Suprapubic skin (tissue), 4 donors: ENCODE data around the gene MVB12A. TPM values are rescaled to one million over a fixed set of nuclear protein-coding genes. Genes with fewer than 3 reads are reported as not detected.

Experiments used
- DNase-seq, 2 donors: peaks; one replicate each; pipeline ENCODE4 v3.0.0-alpha.2; 2019; ENCODE audit warnings: low spot score in 2 of 2
- H3K27ac ChIP-seq: fragments of 200-600 bp; sonication (generic); one replicate; pipeline ENCODE4 v1.5.1; 2019
- H3K27me3 ChIP-seq: fragments of 200-600 bp; sonication (generic); one replicate; pipeline ENCODE4 v1.5.1; 2019
- H3K36me3 ChIP-seq: fragments of 200-600 bp; sonication (generic); one replicate; pipeline ENCODE4 v1.5.1; 2019
- H3K4me1 ChIP-seq: fragments of 200-600 bp; sonication (generic); one replicate; pipeline ENCODE4 v1.5.1; 2019
- H3K4me3 ChIP-seq: fragments of 200-600 bp; sonication (generic); one replicate; pipeline ENCODE4 v1.5.1; 2019; ENCODE audit warnings: mild to moderate bottlenecking
- H3K9me3 ChIP-seq: fragments of 200-600 bp; sonication (generic); one replicate; pipeline ENCODE4 v1.5.1; 2019
- EP300 ChIP-seq: sonication (generic); formaldehyde crosslinking; IDR thresholded peaks from one replicate; pipeline ENCODE4 v1.6.1; 2017; ENCODE audit warnings: antibody characterized with exemption
- POLR2A ChIP-seq, 2 donors: fragments of 450-650 bp; IDR thresholded peaks; one replicate each; pipeline ENCODE4 v1.6.1; 2017; ENCODE audit warnings: antibody characterized with exemption in 2 of 2, mild to moderate bottlenecking in 2 of 2, moderate library complexity in 2 of 2
- POLR2AphosphoS5 ChIP-seq, 3 donors: sonication (generic); formaldehyde crosslinking; IDR thresholded peaks; one replicate each; pipeline ENCODE4 v1.6.1; 2017; ENCODE audit warnings: antibody characterized with exemption in 3 of 3
- WGBS: methylation state at CpG from one replicate; pipeline ENCODE4 v1.1.5; 2018; 5-methylcytosine and 5-hydroxymethylcytosine counted together
- total RNA-seq, 4 donors: library from RNA; depleted of rRNA; stranded (reverse); fragments of >200 nt; gene quantifications; one replicate each; pipeline ENCODE4 v1.1.0, GENCODE V29; 2016
- TF ChIP-seq, protein P1 (sequence below), 2 donors: fragments of 200-600 bp in 1 of 2; fragments of 450-650 bp in 1 of 2; sonication (generic) in 1 of 2; IDR thresholded peaks; one replicate each; pipeline ENCODE4 v1.5.1; 2016 to 2019; ENCODE audit warnings: antibody characterized with exemption in 2 of 2, mild to moderate bottlenecking in 1 of 2, moderate library complexity in 1 of 2

MVB12A gene
- total RNA-seq, 4 donors from 2014 or later, result 44.2 to 71.3 (median 60.5) TPM

DNA sequence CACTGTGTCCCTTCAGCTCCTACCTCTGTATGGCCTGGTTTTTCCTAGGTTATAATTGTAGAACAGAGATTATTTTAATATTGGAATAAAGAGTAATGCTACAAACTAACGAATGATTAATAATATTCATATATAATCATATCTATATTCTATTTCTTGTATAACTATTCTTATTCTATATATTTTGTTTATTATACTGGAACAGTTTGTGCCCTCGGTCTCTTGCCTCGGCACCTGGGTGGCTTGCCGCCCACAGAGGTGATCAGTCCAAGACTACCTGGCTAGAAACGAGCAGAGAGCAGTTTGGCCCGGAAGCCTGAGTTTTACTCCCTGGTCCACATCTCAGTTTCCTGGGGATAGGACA lies 46.6 kb downstream of the MVB12A start:
- no peak for DNase-seq
- 35% methylated on average over 6 of the region's 6 CpGs for WGBS
- Histone ChIP-seq H3K27me3 (no peaks in the 10 kb centered on the region), H3K4me3 (no peak overlapping the region), H3K9me3 (no peaks in the 10 kb centered on the region), H3K36me3 (no peaks in the 10 kb centered on the region), H3K27ac (no peak overlapping the region), H3K4me1 (peaks cover 38% of the 10 kb centered on the region)
- TF ChIP-seq, protein P1, sequence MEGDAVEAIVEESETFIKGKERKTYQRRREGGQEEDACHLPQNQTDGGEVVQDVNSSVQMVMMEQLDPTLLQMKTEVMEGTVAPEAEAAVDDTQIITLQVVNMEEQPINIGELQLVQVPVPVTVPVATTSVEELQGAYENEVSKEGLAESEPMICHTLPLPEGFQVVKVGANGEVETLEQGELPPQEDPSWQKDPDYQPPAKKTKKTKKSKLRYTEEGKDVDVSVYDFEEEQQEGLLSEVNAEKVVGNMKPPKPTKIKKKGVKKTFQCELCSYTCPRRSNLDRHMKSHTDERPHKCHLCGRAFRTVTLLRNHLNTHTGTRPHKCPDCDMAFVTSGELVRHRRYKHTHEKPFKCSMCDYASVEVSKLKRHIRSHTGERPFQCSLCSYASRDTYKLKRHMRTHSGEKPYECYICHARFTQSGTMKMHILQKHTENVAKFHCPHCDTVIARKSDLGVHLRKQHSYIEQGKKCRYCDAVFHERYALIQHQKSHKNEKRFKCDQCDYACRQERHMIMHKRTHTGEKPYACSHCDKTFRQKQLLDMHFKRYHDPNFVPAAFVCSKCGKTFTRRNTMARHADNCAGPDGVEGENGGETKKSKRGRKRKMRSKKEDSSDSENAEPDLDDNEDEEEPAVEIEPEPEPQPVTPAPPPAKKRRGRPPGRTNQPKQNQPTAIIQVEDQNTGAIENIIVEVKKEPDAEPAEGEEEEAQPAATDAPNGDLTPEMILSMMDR (IDR thresholded peaks at IDR 0.05), result no peak
- no peak for TF ChIP-seq POLR2A (IDR thresholded peaks at IDR 0.05)
- TF ChIP-seq POLR2AphosphoS5 (IDR thresholded peaks at IDR 0.05), result no peak
- no peak for TF ChIP-seq EP300

DNA sequence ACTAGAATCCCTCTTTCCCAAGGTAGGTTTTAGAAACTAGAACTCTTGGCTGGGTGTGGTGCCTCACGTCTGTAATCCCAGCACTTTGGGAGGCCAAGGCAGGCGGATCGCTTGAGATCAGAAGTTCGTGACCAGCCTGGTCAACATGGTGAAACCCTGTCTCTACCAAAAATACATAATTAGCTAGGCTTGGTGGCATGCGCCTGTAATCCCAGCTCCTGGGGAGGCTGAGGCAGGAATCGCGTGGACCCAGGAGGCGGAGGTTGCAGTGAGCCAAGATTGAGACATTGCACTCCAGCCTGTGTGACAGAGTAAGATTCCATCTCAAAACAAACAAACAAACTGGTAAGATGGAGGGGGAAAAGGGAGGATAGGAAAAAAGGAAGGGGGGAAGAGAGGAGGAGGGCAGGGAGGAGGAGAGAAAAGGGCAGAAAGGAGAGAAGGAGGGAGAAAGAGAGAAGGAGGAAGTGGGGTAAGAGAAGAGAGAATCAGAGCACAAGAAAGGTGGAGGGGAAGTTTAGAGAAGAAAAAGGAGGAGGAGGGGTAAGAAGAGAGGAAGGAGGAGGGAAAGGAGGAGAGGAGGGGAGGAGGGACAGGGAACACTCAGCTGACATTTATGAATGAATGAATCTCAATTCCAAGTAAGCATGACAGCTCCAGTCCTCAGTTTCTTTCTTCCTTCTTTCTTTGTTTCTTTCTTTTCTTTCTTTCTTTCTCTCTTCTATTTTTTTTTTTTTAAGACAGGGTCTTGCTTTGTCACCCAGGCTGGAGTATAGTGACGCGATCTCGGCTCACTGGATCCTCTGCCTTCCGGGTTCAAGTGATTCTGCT lies 47.8 kb downstream of the MVB12A start:
- Histone ChIP-seq H3K36me3 (no peaks in the 10 kb centered on the region), H3K4me1 (peaks cover 43% of the 10 kb centered on the region), H3K4me3 (no peak overlapping the region), H3K9me3 (no peaks in the 10 kb centered on the region), H3K27me3 (no peaks in the 10 kb centered on the region), H3K27ac (peak overlapping the region; percentile 83)
- DNase-seq, result no peak
- WGBS, result 52% methylated on average over 12 of the region's 12 CpGs
- no peak for TF ChIP-seq POLR2A (IDR thresholded peaks at IDR 0.05)
- TF ChIP-seq EP300, result no peak
- TF ChIP-seq, protein P1 (IDR thresholded peaks at IDR 0.05), result no peak
- TF ChIP-seq POLR2AphosphoS5 (IDR thresholded peaks at IDR 0.05), result no peak

DNA sequence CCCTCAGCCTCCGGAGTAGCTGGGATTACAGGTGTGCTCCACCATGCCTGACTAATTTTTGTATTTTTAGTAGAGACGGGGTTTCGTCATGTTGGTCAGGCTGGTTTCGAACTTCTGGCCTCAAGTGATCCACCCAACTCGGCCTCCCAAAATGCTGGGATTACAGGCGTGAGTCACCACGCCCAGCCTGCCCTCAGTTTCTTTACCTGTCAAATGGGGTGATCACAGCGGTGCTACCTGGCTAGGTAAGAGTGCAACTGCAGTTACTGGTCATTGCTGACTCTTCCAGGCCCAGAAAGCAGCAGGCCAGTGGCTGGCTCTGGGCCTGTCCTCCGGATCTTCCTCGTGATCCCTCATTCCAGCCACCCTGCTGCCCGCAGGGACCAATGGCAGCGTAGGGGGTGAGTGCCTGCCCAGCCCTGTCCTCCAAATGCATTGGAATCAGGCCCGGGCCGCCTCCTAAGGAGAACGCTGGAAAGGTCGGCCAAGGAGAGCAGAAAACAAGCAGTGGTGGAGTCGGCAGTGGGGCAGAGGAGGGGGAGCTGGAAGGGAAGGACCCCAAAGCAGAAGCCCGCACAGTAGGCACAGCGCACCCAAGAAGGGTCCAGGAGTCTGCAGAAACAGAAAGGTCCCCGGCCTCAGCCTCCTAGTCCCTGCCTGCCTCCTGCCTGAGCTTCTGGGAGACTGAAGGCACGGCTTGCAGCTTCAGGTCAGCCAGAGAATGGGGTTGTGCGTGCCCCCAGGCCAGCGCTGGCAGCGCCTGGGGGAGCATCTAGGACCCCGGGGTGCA lies 48.6 kb downstream of the MVB12A start:
- peak in 1 of 2 donors; percentile 87 for DNase-seq
- Histone ChIP-seq H3K4me3 (peak overlapping the region; percentile 74), H3K27ac (peak overlapping the region; percentile 83), H3K4me1 (peaks cover 43% of the 10 kb centered on the region), H3K27me3 (no peaks in the 10 kb centered on the region), H3K36me3 (no peaks in the 10 kb centered on the region), H3K9me3 (no peaks in the 10 kb centered on the region)
- TF ChIP-seq POLR2AphosphoS5 (IDR thresholded peaks at IDR 0.05) (no peak), EP300 (no peak), POLR2A (IDR thresholded peaks at IDR 0.05) (no peak)
- TF ChIP-seq, protein P1 (IDR thresholded peaks at IDR 0.05), result no peak
- 35% methylated on average over 24 of the region's 25 CpGs for WGBS

DNA sequence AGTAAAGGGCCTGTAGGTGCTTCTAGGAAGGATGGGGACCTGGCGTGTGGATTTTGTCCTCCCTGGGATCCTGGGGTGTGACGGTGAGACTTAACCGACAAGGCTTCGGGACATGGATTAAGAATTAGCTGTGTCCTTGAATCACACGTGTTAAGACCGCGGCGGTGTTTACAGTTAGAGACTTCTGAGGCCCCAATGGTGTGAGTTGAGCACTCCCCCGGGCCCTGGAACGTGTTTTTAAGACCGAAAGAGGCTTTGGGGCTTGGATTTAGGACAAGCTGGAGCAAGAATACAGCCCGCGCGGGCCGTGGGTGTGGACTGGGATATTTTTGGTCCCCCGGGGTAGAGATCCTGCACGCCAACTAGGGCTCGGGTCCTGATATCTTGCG lies 49.2 kb downstream of the MVB12A start:
- DNase-seq, result no peak
- H3K27ac ChIP-seq, result peak overlapping the region; percentile 83
- H3K9me3 ChIP-seq, result no peaks in the 10 kb centered on the region
- H3K4me1 ChIP-seq, result peaks cover 43% of the 10 kb centered on the region
- peak overlapping the region; percentile 74 for H3K4me3 ChIP-seq
- no peaks in the 10 kb centered on the region for H3K27me3 ChIP-seq
- TF ChIP-seq POLR2AphosphoS5 (IDR thresholded peaks at IDR 0.05) (no peak), EP300 (no peak), POLR2A (IDR thresholded peaks at IDR 0.05) (no peak)
- TF ChIP-seq, protein P1 (IDR thresholded peaks at IDR 0.05), result no peak
- H3K36me3 ChIP-seq, result no peaks in the 10 kb centered on the region
- 5% methylated on average over 19 of the region's 19 CpGs for WGBS

DNA sequence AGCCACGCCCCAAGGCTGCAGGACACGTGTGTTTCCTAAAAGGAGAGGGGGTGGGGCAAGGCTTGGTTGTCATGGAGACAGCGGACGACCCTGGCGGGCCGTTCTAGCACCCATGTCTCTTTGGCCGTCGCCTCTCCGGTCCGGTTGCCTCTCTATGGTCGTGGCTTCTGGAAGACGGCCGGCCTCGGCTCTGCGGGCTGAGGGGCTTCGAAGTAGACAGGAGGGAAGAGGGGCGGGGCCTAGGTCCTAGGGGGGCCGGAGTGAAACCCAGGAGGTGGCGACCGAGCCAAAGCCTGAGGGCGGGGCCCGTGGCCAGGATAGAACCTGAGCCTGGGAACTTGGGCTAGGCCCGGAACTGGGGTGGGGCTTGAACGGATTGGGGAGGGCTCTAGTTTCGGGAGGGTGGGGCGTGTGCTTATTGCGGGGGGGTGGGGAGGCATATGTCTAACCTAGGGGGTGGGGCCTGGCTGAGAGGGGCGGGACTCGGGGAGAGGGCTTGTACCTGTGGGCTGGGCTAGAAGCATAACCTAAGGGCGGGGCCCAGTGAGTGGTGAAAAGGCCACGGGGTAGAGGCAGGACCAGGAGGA lies 49.7 kb downstream of the MVB12A start:
- H3K4me1 ChIP-seq, result peaks cover 43% of the 10 kb centered on the region
- DNase-seq, result peak; percentile 99

More for the DNA sequence above, 49.7 kb downstream of the MVB12A start:
- WGBS, result under 1% methylated on average over 23 of the region's 31 CpGs
- Histone ChIP-seq H3K36me3 (no peaks in the 10 kb centered on the region), H3K4me3 (peak overlapping the region; percentile 74), H3K27me3 (no peaks in the 10 kb centered on the region), H3K9me3 (no peaks in the 10 kb centered on the region), H3K27ac (peak overlapping the region; percentile 83)
- TF ChIP-seq POLR2AphosphoS5 (IDR thresholded peaks at IDR 0.05), result peak in 1 of 3 donors; percentile 49
- TF ChIP-seq, protein P1 (IDR thresholded peaks at IDR 0.05), result no peak
